Vagina (tissue), 2 donors: ENCODE data around the gene CC2D1A.

Source experiments
- POLR2A ChIP-seq, 2 donors: fragments of 450-650 bp; IDR thresholded peaks; one replicate each; pipeline ENCODE4 v1.6.1; 2017; ENCODE audit warnings: antibody characterized with exemption in 2 of 2, mild to moderate bottlenecking in 2 of 2, moderate library complexity in 2 of 2
- TF ChIP-seq, protein P1 (sequence below), 3 experiments: fragments of 450-650 bp in 2 of 3; fragments of 200-600 bp in 1 of 3; sonication (generic) in 1 of 3; IDR thresholded peaks; one replicate each; pipeline ENCODE4 v1.5.1; 2017 to 2019; ENCODE audit warnings: antibody characterized with exemption in 3 of 3, mild to moderate bottlenecking in 2 of 3, moderate library complexity in 2 of 3

DNA sequence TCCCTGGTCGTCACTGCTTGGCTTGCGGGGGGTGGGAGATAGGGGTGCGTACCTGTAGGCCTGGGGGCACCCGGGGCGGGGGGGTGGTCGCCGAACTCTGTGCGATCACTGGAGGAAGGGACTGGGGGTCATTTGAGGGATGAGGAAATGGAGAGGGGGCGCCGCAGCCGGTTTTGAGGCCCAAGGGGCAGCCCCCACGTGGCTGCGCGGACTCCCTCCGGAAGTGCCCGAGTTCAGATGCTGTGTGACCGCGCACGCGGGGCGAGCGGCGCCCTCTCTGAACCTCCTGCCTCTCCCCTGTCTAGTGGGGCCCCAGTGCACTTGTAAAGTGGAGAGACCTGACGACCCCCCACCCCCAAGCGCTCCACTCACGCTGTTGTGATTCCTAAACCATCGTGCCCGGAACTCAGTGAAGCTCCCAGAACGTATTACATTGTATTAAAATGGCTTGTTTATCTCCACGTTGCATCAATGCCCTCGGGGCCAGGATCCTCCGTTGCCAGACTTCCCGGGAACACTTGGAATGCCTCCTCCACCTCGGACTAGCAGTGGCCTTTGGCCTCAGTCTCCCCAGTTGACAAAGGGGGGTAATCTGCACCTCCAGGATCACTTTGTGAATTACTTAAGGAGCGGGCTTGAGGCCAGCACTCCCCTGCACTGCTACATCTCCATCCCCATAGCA lies 32.0 kb upstream of the CC2D1A start:
- TF ChIP-seq, protein P1, sequence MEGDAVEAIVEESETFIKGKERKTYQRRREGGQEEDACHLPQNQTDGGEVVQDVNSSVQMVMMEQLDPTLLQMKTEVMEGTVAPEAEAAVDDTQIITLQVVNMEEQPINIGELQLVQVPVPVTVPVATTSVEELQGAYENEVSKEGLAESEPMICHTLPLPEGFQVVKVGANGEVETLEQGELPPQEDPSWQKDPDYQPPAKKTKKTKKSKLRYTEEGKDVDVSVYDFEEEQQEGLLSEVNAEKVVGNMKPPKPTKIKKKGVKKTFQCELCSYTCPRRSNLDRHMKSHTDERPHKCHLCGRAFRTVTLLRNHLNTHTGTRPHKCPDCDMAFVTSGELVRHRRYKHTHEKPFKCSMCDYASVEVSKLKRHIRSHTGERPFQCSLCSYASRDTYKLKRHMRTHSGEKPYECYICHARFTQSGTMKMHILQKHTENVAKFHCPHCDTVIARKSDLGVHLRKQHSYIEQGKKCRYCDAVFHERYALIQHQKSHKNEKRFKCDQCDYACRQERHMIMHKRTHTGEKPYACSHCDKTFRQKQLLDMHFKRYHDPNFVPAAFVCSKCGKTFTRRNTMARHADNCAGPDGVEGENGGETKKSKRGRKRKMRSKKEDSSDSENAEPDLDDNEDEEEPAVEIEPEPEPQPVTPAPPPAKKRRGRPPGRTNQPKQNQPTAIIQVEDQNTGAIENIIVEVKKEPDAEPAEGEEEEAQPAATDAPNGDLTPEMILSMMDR (IDR thresholded peaks at IDR 0.05) = no peak
- no peak for TF ChIP-seq POLR2A (IDR thresholded peaks at IDR 0.05)
